ENCODE measurements around the gene BCKDHB. TPM values are rescaled to one million over a fixed set of nuclear protein-coding genes. Genes with fewer than 3 reads are reported as not detected.
"Not testable (repeated sequence)": the region's sequence is repeated elsewhere in the genome, so short reads cannot be mapped to it uniquely, and the experiment has no call there.

The BCKDHB gene
- total and polyA plus RNA-seq, 4 donors, result 22.9 to 36.0 (median 28.9) TPM

DNA sequence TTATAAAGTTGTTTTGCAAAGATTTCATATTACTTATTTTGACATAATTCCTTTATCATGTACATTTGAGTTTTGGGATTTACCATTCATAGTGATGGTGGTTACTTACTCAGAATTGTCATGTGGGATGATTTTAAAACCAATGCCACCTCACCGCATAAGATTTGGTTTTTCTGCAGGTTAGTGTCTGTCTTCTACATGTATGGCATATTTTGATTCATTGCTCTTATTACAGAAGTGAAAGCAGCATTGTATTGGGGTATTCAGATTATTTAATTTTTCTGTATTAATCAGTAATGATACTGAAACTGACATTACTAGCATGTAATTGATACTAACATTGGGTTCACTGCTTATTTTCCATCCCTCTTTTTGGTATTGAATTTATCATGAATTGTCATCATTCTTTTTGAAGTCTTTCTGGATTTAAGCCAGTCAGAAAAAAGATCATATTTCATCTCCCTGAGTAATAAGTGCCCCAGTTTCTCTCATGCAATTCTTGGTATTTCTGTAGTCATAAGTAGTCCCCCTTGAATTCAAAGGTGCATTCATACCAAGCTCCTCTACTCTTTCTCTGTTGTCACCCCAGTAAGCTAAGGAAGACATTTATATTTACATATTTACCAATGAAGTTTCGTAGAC is 176.6 kb downstream of the BCKDHB start:
- Histone ChIP-seq H3K4me1 (ENCODE audit: control insufficient read depth, insufficient read depth, low read length) (no peaks in the 10 kb centered on the region), H3K9me3 (ENCODE audit: control insufficient read depth, insufficient read depth, low read length) (no peaks in the 10 kb centered on the region), H3K4me3 (ENCODE audit: low read depth, low read length) (no peak overlapping the region), H3K27me3 (ENCODE audit: control insufficient read depth, insufficient read depth, low read length) (no peaks in the 10 kb centered on the region), H3K27ac (ENCODE audit: low read depth, low read length) (no peak overlapping the region), H3K36me3 (ENCODE audit: control insufficient read depth, insufficient read depth, low read length) (no peaks in the 10 kb centered on the region)
- WGBS (ENCODE audit: insufficient coverage), result no CpG with 5 or more reads among the region's 2 CpGs
- no peak for DNase-seq (ENCODE audit: low read depth in 4 of 6, low spot score in 6 of 6)

DNA sequence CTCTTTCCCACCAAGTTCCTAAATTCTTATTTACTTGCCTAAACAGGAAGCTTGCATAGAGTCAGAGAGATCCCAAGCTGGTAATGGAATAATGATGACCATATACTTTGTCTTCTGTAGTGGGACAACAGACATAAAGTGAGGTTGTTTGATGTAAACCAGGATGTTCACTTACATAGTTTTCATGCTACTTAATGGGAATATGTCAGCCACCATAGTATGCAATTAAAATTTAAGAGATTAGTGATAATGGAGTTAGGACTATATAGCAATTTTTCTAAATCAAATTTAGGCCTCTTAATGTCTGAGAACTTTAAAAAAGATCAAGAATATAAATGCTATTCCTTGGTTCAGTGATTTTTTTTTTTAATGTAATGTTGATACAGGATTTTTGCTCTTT is 180.6 kb downstream of the BCKDHB start:
- no peaks in the 10 kb centered on the region for H3K9me3 ChIP-seq (ENCODE audit: control insufficient read depth, insufficient read depth, low read length)
- H3K27me3 ChIP-seq (ENCODE audit: control insufficient read depth, insufficient read depth, low read length), result no peaks in the 10 kb centered on the region
- no peaks in the 10 kb centered on the region for H3K36me3 ChIP-seq (ENCODE audit: control insufficient read depth, insufficient read depth, low read length)
- DNase-seq (ENCODE audit: low read depth in 4 of 6, low spot score in 6 of 6), result no peak
- H3K27ac ChIP-seq (ENCODE audit: low read depth, low read length), result no peak overlapping the region
- H3K4me3 ChIP-seq (ENCODE audit: low read depth, low read length), result no peak overlapping the region
- no peaks in the 10 kb centered on the region for H3K4me1 ChIP-seq (ENCODE audit: control insufficient read depth, insufficient read depth, low read length)

DNA sequence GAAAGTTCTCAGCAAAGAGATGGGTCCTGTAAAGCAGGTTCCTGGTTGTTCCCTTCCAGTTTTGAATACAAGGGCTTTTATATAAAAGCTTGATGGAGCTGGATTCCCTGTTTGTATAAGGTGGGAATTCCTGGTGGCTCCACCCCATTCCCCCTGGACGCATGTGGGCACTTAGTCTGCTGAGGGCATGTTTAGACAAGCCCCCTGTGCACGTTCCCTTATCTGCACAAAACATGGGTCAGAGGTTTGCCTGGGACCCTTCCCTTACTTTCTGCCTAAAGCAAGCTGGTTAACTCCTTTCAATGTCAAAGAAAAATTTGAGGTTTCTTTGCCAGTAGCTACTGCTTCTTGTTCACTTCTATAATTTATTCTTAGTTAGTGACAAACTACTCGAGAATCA is 181.1 kb downstream of the BCKDHB start:
- H3K9me3 ChIP-seq (ENCODE audit: control insufficient read depth, insufficient read depth, low read length), result no peaks in the 10 kb centered on the region
- no peak overlapping the region for H3K4me3 ChIP-seq (ENCODE audit: low read depth, low read length)
- H3K4me1 ChIP-seq (ENCODE audit: control insufficient read depth, insufficient read depth, low read length), result no peaks in the 10 kb centered on the region
- H3K36me3 ChIP-seq (ENCODE audit: control insufficient read depth, insufficient read depth, low read length), result no peaks in the 10 kb centered on the region
- H3K27ac ChIP-seq (ENCODE audit: low read depth, low read length), result no peak overlapping the region
- WGBS (ENCODE audit: insufficient coverage), result 95% methylated on average over 2 of the region's 3 CpGs
- DNase-seq (ENCODE audit: low read depth in 4 of 6, low spot score in 6 of 6), result no peak
- no peaks in the 10 kb centered on the region for H3K27me3 ChIP-seq (ENCODE audit: control insufficient read depth, insufficient read depth, low read length)

DNA sequence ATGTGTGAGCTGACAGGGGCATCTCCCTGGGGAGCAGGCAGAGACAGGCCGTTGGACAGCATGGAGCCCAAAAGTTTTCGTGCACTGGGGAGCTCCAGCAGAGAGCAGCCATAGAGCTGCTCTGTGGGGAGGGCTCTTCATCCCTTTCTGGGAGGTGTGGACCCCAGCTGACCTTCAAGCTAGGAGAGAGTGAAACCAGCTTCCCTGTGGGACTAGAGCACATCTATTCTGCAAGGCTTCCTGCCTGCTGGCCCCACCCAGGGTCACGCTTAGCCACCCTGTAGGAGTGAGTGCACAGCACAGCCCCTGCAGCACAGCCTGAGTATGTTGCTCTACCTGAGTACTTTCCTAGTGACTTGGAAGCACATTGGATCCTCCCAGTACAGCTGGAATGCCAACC is 183.3 kb downstream of the BCKDHB start:
- Histone ChIP-seq H3K9me3 (ENCODE audit: control insufficient read depth, insufficient read depth, low read length) (peaks cover under 1% of the 10 kb centered on the region), H3K27ac (ENCODE audit: low read depth, low read length) (no peak overlapping the region), H3K4me1 (ENCODE audit: control insufficient read depth, insufficient read depth, low read length) (no peaks in the 10 kb centered on the region), H3K36me3 (ENCODE audit: control insufficient read depth, insufficient read depth, low read length) (no peaks in the 10 kb centered on the region), H3K4me3 (ENCODE audit: low read depth, low read length) (no peak overlapping the region), H3K27me3 (ENCODE audit: control insufficient read depth, insufficient read depth, low read length) (no peaks in the 10 kb centered on the region)
- no peak for DNase-seq (ENCODE audit: low read depth in 4 of 6, low spot score in 6 of 6)
- WGBS (ENCODE audit: insufficient coverage), result 64% methylated on average over 3 of the region's 3 CpGs

DNA sequence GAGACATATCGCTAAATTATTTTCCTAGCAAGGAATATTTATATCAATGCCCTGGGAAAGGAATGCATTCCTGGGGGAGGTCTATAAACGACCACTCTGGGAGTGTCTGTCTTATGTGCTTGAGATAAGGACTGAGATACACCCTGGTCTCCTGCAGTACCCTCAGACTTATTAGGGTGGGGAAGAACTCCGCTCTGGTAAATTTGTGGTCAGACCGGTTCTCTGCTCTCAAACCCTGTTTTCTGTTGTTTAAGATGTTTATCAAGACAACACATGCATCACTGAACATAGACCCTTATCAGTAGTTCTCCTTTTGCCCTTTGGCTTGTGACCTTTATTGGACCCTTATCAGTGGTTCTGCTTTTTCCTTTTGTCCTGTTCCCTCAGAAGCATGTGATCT is 188.1 kb downstream of the BCKDHB start:
- H3K4me1 ChIP-seq (ENCODE audit: control insufficient read depth, insufficient read depth, low read length); DNase-seq (ENCODE audit: low read depth in 4 of 6, low spot score in 6 of 6); H3K27me3 ChIP-seq (ENCODE audit: control insufficient read depth, insufficient read depth, low read length); H3K36me3 ChIP-seq (ENCODE audit: control insufficient read depth, insufficient read depth, low read length); H3K4me3 ChIP-seq (ENCODE audit: low read depth, low read length); H3K9me3 ChIP-seq (ENCODE audit: control insufficient read depth, insufficient read depth, low read length); H3K27ac ChIP-seq (ENCODE audit: low read depth, low read length): not testable (repeated sequence)
- WGBS (ENCODE audit: insufficient coverage), result 100% methylated on average over 1 of the region's 4 CpGs

DNA sequence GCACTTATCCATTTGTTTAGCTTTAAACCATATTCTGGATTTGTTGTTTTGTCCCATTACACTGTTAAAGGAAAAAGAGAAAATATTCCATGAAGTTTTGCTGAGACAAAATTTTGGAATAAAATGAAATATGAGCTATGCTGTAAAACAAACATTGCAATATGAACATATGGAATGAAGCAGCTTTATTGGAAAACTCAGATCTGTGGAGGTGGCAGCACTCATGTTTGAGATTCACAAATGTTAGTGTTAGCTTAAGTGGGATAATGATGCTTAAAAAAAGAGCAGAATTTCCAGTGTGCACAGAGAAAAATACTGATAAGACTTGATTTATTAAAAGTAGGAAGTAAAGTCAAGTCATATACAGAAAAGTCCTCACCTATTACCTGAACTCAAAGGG is 196.2 kb downstream of the BCKDHB start:
- H3K4me1 ChIP-seq (ENCODE audit: control insufficient read depth, insufficient read depth, low read length), result no peaks in the 10 kb centered on the region
- H3K27ac ChIP-seq (ENCODE audit: low read depth, low read length), result no peak overlapping the region
- peak in 1 of 6 donors; percentile 55 for DNase-seq (ENCODE audit: low read depth in 4 of 6, low spot score in 6 of 6)
- H3K9me3 ChIP-seq (ENCODE audit: control insufficient read depth, insufficient read depth, low read length), result peaks cover 1% of the 10 kb centered on the region
- no peak overlapping the region for H3K4me3 ChIP-seq (ENCODE audit: low read depth, low read length)
- no peaks in the 10 kb centered on the region for H3K36me3 ChIP-seq (ENCODE audit: control insufficient read depth, insufficient read depth, low read length)
- no peaks in the 10 kb centered on the region for H3K27me3 ChIP-seq (ENCODE audit: control insufficient read depth, insufficient read depth, low read length)

DNA sequence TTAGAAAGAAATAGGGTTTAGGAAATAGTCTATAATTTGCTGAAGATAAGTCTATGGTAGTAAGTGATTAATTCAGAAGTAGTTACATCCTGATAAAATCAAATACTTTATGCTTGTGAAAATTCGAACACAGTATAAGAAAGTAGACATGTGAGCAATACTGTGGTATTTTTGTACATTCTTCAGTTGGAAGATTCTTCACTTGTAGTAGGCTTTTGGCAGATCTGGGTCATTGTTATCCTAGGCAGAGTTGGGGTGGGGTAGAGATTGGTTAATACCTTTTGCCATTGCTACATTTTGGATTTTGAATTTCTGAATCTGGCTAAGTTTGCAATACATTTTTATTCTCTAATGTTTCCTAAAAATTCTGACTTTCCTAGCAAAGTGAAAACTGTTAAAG is 197.5 kb downstream of the BCKDHB start:
- H3K27me3 ChIP-seq (ENCODE audit: control insufficient read depth, insufficient read depth, low read length), result no peaks in the 10 kb centered on the region
- DNase-seq (ENCODE audit: low read depth in 4 of 6, low spot score in 6 of 6), result no peak
- H3K9me3 ChIP-seq (ENCODE audit: control insufficient read depth, insufficient read depth, low read length), result no peaks in the 10 kb centered on the region
- H3K4me3 ChIP-seq (ENCODE audit: low read depth, low read length), result no peak overlapping the region
- H3K36me3 ChIP-seq (ENCODE audit: control insufficient read depth, insufficient read depth, low read length), result no peaks in the 10 kb centered on the region
- H3K4me1 ChIP-seq (ENCODE audit: control insufficient read depth, insufficient read depth, low read length), result no peaks in the 10 kb centered on the region
- no peak overlapping the region for H3K27ac ChIP-seq (ENCODE audit: low read depth, low read length)
- no CpG with 5 or more reads among the region's 1 CpG for WGBS (ENCODE audit: insufficient coverage)

DNA sequence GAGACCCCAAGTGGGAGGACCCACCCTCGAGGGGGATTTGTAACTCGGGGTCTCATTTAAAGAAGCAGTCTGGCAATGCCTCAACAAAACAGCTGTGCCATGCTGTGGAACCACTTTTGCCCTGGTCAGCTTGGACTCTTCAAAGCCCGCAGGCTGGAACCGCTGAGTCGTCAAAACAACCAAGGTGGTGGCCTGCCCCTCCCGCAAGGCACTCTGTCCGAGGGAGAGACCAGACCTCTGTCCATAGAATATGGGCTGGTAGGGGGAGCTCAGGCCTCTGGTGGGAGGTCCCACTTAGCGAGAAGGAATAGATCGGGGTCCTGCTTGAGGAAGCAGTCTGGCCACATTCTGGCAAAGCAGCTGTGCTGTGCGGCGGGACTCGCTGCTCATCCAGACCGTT is 208.1 kb downstream of the BCKDHB start:
- WGBS (ENCODE audit: insufficient coverage), result 97% methylated on average over 13 of the region's 13 CpGs
- Histone ChIP-seq H3K36me3 (ENCODE audit: control insufficient read depth, insufficient read depth, low read length) (no peaks in the 10 kb centered on the region), H3K9me3 (ENCODE audit: control insufficient read depth, insufficient read depth, low read length) (peaks cover 2% of the 10 kb centered on the region), H3K4me1 (ENCODE audit: control insufficient read depth, insufficient read depth, low read length) (no peaks in the 10 kb centered on the region), H3K27ac (ENCODE audit: low read depth, low read length) (no peak overlapping the region), H3K27me3 (ENCODE audit: control insufficient read depth, insufficient read depth, low read length) (no peaks in the 10 kb centered on the region), H3K4me3 (ENCODE audit: low read depth, low read length) (no peak overlapping the region)
- no peak for DNase-seq (ENCODE audit: low read depth in 4 of 6, low spot score in 6 of 6)

DNA sequence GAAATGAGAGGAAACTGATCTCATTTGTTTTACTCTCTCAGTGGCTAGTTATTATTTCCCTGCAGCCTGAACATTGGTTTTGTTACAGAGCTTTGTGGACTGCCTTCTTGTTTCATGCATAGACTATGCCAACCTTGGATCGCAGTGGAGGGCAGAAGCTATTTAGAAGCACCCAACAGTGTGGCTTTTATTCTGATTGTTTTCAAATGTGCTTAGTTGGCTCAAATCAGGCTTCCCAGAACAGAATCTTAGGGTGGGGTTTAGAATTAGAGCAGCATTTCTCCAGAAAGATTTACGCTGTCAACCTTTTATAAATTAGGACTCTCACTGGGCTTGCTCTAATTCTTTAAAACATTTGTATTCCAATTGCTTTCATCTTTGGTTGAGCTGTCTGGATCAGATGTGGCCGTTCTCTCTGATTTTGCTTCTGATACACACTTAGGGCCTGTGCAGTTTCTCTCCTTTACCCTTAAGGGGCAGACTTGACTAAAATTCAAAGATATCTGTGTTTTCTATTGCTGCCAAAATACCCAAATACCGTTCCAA is 210.3 kb downstream of the BCKDHB start:
- Histone ChIP-seq H3K4me3 (ENCODE audit: low read depth, low read length) (no peak overlapping the region), H3K36me3 (ENCODE audit: control insufficient read depth, insufficient read depth, low read length) (no peaks in the 10 kb centered on the region), H3K27ac (ENCODE audit: low read depth, low read length) (peak overlapping the region; percentile 53), H3K27me3 (ENCODE audit: control insufficient read depth, insufficient read depth, low read length) (no peaks in the 10 kb centered on the region), H3K9me3 (ENCODE audit: control insufficient read depth, insufficient read depth, low read length) (peaks cover 2% of the 10 kb centered on the region), H3K4me1 (ENCODE audit: control insufficient read depth, insufficient read depth, low read length) (no peaks in the 10 kb centered on the region)
- 12% methylated on average over 2 of the region's 4 CpGs for WGBS (ENCODE audit: insufficient coverage)
- DNase-seq (ENCODE audit: low read depth in 4 of 6, low spot score in 6 of 6), result peak in 2 of 6 donors; percentile 76 to 82

DNA sequence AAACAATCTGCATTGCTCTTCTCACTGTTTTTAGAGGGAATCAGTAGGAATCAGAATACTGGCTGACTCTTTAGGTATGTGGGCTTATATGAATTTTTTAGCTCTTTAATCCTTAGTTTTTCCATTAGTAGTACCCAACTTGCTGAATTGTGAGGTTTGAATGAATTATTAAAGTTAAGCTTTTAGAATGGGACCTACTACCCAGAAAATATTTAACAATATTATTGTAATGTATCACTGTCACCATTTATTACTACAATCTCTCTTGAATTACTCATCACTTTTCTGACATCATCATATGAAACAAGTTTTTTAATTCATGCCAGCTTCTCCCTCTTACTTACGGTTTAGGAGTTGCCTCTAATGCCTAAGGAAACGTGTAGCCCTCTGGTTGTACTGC is 212.7 kb downstream of the BCKDHB start:
- H3K4me1 ChIP-seq (ENCODE audit: control insufficient read depth, insufficient read depth, low read length), result no peaks in the 10 kb centered on the region
- DNase-seq (ENCODE audit: low read depth in 4 of 6, low spot score in 6 of 6), result no peak
- no CpG with 5 or more reads among the region's 2 CpGs for WGBS (ENCODE audit: insufficient coverage)

More for the DNA sequence above, 212.7 kb downstream of the BCKDHB start:
- H3K27ac ChIP-seq (ENCODE audit: low read depth, low read length), result no peak overlapping the region
- no peaks in the 10 kb centered on the region for H3K9me3 ChIP-seq (ENCODE audit: control insufficient read depth, insufficient read depth, low read length)
- H3K4me3 ChIP-seq (ENCODE audit: low read depth, low read length), result no peak overlapping the region
- no peaks in the 10 kb centered on the region for H3K36me3 ChIP-seq (ENCODE audit: control insufficient read depth, insufficient read depth, low read length)
- H3K27me3 ChIP-seq (ENCODE audit: control insufficient read depth, insufficient read depth, low read length), result no peaks in the 10 kb centered on the region

Measured in spinal cord (tissue), 10 donors.